GM19035 (cell line): ENCODE results near the gene ENO4.

Source experiments
- ATAC-seq: cut with Tn5 transposase; IDR thresholded peaks from one replicate; pipeline ENCODE4 v1.9.1; 2021; ENCODE audit not compliant: unreplicated experiment

The ENO4 gene

DNA sequence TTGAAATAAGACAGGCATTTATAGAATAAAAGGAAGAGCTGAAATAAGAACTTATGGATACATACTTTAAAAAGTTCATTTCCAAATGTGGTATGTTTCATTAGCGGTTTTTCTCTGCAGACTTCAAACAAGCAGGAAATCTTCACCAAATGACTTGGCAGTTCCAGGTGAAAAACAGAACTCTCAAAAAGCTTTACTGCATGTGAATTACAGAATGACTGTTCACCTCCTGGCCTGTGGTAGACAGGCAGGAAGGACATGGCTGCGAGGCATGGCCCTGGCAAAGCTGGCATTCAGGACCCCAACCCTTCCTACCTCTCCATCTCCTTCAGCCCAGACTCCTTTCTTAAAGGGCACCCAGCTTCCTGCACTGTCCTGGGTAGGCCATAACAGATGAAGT, 21.2 kb upstream of the ENO4 start:
- no peak for ATAC-seq

DNA sequence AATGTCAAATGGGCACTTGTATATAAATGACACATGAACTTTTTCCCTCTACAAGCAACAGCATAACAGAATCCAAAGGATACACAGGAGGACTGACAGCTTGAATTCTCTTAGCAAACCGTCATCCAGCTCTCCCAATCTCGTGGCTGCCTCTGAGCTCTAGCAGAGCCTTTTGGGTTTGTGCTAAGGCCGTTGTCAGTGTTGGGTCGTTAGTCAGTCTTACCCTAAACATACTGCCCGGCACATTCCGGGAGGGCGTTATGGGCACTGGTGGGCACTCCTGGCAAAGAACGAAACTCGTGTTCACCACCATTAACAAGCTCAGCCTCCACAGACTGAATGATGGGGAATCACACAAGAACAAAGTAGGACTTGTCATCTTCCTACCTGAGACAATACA, 19.6 kb upstream of the ENO4 start:
- ATAC-seq: no peak

DNA sequence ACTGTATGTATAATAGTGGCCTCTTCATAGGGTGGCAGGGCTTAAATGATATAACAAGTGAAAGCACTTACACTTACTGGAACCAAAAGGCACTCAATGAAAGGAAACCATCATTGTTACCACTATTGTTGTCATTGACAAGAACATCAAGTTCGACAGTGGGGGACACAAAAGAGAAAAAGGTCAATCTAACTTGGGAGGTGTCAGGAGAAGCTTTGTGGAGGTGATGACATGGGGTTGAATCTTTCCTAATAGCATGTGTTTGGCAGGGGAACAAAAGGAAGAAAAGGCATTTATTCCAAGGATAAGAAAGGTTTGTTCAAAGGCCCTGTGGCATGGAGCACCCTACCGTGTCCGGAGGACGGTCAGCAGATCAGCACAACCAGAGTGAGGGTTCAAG, 18.2 kb upstream of the ENO4 start:
- ATAC-seq: no peak

DNA sequence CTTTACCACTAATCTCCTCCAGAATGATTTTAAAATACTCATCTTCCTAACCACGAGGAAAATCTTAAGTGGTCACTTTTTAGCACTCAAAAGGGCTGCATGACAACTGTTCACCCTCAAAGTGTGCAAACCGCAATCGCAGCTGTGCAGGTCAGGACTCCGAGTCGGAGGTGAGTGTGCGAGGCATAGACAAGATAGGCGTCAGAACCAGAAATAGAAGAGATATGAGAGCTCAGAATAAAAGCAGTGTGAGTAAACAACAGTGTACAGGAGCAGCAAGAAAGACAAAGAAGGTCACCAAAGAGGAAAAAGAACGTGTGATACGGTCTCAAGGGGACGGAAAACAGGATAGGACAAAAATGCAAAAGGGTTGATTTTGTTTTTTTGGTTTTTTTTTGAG, 17.5 kb upstream of the ENO4 start:
- ATAC-seq: no peak

DNA sequence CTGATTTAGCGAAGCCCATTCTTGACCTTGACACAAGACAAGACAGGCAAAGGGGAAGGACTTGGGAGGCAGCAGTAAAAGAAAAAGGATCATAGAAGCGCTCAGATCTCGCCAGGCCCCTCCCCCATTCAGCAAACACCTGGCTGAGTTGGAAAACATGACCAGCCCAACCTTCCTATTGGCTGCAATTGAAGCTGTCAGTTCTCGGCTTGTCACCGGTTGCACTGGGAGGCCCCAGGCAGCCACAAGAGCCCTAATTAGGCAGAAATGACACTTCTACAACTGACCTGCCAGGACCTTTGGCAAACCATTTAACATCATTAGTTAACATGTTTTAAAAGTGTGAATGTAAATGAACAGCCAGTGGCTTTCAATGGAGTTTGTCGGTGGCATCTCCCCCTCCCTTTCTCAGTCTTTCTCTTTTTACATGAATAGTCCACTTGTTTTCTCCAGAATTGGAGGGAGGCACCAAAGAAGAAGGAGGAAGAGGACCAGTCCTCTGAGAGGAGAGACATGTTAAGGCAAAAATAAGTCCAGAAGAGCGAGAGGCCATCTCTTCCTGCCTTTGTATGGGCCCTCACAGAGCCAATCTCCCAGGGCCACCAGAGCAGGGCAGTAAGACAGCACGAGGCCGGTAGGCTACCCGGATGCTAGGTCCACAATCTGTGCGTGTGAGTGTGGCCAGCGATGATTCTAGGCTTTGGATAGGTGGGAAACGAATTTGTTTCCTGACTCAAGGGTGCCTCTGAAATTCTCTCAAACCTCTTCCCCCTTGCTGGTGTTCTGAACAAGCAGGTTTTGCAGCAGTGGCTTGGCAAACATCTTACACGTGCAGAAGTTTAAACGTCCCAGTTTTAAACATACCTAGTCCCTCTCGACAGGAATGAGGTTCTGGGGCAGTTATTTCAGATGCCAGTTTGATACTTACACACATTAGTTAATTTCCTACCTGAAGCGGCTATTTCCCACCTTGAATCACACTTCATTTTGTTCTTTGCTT, 15.0 kb upstream of the ENO4 start:
- no peak for ATAC-seq

DNA sequence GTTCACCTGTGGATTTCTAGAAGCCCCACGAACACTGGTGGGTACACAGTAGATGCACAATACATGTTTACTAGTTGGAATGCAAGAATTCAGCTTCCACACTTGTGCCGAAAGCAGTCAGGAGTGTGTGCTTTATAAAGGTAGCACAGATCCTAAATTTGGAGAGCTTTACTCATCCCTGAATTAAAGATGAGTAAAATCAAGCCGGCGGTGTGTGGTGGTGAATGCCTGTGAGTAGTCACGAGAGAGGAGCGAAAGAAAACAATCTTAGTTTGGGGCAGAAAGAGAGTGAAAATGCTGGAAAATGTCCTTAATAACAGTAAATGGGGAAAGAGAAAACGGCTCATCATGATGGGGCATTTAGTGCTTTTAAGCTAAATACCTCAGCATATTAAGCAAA, 13.6 kb upstream of the ENO4 start:
- no peak for ATAC-seq

DNA sequence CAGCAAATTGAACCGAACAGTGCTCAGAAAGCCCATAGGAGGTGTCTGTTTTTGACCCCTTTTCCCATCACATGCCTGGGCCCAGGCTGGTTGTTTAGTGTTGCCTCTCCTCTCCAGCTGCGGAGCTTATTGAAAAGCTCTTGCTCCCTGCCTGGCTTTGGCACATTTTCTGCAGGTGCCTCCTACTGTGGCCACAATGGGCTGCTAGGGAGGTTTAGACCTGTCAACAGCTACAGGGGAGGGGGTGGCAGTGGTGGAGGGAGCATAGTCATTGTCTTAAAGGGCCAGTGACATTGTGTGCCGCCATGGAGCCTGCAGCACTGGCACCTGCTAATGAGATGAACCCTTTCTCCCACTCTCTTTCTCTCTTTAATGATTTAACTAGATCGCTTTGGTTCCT, 13.2 kb upstream of the ENO4 start:
- no peak for ATAC-seq

DNA sequence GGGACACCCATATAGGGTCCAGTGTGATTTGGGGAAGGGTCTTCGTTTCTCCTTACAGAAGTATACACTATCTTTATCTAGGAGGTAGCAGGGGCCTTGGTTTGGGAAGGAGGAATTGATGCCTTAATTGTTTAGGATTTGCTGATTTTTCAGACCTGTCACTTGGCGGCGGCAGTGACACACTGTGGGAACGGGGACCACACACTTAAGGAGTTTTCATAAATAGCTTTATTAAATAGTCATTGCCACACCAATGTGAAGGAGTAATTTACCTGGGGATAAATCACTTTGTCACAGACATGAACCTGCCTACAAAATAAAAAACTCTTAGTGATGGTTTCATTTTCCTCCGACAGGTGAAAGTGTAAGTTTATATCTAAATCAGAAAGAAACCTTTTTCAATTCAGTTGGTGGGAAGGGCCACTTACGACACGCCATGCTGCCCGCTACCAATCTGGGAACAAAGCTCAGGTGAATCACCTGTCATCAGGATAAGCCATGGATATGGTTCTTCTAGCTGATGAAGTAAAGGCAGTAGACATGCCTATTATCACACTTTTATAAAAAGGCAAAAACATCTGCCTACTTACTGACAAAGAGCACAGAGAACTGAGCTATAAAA, 12.3 kb upstream of the ENO4 start:
- ATAC-seq: no peak

DNA sequence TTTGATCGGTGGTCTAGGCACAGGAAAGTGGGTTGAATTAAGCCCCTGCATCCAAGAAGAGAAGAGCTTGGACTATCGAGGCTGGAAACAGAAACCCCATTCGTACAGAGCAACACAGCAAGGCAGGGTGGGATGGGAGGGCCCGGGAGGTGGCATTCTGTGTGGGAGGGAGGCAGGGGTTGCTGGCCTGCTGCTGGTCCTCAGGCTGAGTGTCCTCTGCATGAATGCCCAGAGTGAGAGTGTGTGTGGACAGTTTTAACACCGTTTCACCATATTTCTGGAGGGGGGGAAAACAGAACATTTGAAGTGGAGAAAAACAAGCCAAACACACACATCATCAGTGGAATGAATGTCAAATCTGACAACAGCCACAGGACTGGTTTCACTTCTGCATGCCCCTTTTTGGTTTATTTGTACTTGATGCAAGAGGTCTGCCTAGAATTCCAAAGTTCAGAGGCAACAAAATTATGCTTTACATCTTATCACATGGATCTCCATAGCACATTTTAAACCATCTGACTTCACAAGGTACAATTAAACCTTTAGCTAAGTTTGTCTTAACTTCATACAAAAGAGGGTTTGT, 11.1 kb upstream of the ENO4 start:
- ATAC-seq: peak; percentile 75

DNA sequence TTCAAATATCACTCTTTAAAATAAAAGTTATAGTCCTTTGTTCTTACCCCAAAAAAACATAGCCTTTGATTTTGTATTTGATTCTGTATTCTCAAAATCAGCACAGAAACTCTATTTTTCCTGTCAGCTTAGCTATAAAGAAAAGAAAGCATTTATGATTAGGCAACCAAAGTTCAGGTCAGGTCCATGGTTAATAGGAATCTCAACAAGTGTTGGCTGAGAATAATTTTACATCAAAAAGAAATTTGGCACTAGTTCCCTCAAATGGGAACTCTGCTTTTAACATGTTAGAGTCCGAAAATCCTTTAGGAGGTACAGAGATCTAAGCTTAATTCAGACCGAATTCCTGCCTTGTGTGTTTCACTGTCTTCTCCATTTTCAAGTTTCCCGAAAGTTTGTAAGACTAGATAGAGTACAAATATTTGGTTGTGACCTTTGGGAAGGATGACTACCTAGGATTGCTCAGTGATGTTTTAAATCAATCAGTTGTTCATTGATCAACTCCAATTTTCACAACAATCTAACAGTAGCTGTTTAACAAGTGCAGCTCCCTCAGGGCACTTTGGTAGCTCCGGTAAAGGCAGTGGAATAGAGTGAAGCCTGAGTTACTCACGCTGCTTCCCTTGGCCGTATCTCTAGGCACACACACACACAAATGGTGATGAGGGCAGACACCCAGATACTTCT, 8.8 kb upstream of the ENO4 start:
- no peak for ATAC-seq

DNA sequence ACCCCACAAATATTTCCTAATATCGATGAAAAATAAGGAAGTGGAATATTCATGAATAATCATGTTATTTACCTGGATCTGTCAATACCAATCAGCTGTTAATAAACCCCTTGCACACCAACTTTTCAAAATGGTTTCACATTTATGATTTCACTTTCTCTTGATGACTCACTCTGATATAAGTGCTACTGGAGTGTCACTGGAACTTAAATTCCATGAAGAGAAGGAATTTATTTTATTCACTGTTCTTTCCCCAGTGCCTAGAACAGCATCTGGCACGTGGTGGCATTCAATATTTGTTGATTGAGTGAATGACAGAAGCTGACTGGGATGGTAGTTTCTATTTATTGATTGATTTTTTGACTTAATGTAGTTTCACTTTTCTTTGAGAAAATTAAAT, 3.5 kb upstream of the ENO4 start:
- ATAC-seq: no peak

DNA sequence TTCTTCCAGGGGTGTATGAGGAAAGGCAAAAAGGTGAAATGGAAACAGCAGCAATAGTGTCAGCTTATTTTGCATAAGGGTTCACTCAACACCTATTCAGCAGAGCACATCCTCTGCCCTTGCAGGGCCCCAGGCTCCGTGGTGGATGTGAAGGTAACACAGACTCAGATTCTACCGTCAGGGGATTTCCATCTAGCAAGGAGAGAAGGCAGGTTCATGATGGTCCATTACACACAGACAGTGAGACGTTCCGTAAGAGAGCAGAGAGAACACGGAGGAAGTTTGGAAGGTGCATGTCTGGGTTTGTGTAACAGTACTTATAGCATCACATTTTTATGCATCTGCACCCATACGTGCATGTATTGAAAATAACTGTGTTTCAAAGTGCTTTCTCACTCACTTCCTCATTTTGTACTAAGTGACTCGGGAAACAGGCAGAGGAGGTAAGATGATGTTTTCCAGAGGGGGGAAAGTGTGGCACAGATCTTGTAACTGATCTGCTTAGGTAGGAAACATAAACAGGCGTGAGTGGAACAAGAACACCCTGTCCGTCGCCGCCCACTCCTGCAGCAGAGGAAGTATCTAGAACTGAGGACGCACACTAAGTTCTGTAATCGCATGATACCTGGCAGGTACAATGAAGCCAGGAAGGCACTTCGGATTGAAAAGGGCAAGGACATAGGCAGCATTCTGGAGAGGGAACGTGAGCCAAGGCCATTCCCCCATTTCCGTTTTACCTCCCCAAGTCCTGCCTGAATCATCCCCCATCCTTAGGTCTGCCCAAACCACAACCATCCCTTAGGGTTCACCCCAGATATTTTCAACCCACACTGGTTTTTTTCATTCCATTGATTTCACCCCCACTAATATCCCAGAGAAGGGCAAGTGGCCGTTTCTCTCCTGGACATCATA, 1.0 kb upstream of the ENO4 start:
- peak; percentile 70 for ATAC-seq

DNA sequence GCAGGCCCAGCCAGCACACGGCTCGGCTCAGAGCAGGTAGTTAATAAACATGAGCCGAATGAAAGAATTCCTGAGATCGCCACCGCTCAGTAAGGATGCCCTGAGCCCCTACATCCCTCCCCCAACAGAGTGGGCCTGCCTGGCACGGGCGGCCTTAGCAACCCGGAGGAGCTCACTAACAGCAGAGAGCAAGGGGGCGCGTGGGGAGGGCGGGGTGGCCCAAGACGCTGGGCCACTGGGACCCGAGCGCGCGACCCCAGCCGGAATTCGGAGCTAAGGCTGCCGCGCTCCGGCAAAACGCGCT, 403 bp upstream of the ENO4 start:
- no peak for ATAC-seq

DNA sequence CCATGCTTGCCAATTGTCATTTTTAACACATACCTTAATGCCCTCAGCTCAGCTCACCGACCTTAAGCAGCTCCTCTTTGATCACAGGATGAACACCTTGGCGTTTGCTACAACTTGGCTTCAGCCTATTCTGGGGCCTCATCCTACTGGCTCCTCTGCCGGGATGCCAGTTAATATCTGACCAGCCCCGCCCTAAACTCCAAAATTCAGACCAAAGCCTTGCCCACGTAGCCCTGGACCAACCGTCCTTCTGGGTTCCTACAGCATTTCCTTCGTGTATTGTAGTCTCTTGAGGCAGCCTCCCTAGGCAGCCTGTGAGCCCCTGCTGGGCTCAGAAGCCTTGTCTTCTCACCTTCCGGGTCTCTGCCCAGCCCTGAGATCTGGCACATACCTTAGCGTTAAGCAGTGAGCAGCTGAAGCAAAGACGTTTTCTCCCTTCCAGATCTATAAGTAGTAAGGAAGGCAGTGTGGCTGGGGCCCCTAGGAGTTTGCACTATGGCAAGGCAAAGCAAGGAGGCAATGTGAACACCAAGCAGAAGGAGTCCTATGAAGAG, 836 bp downstream of the ENO4 start:
- ATAC-seq: no peak

DNA sequence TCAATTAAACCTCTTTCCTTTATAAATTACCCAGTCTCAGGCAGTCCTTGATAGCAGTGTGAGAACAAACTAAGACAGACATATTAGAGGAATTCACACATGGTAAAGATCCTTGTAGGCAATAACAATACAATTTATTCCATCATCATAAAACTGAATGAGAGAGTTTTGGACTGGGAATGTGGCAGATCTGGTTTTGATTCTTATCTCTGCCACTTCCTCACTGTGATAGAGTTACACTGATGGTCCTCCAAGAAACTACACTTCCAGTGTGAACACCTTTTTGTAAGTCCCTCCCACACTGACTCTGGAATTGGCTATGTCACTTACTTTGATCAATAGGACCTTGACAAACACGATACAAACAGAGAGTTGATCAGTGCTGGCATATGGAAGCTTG, 2.9 kb downstream of the ENO4 start:
- no peak for ATAC-seq

DNA sequence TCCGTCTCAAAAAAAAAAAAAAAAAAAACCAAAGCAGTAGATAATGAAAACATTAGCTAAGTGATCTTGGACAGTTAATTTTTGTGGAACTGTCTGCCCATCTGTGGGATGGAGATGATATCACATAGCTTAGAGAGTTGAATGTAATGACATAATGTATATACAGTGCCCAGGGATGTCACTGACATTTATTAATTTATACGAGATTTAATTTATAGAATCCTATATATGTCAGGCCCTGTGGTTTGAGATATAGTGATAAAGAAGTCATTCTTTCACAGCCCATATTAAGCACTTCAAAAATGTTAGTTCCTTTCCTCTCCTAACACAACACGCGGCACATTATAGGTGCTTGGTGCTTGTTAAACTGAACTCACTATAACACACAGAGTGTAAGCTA, 4.0 kb downstream of the ENO4 start:
- no peak for ATAC-seq

DNA sequence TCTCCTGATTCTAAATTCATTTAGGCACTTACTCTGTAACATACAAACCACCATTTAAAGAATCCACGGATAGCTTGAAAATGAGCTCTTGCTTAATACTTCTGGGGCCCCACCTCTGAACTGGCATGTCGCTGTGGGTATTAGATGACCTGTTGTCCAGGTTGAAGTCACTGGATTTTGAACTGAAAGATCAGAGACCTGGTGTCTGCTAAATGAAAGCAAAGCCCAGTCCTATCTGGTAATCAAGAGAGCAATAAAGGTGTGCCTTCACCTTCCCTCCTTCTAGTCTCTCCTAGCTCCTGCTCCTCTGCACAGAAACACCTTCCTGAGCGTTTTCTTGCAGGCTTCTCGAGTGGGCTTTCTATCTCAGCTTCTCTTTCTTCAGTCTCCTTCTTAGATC, 4.4 kb downstream of the ENO4 start:
- ATAC-seq: no peak

DNA sequence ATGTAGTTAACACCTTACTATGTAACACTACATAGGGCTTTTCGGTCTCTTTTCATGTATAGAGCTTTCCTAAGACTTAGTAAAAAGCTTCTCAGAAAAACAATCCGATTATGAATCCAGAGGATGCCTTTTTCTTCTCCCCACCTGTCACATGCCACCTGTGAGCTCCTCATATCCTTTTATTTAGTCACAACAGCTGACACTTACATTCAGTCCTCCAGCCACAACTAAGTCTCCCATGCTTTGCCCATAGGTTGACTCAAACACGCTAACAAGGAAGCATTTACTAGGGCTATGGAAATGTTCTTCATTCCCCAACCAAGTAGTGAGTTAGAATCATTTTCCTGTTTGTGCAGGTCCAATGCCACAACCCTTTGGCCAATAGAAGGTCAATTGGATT, 7.9 kb downstream of the ENO4 start:
- no peak for ATAC-seq

DNA sequence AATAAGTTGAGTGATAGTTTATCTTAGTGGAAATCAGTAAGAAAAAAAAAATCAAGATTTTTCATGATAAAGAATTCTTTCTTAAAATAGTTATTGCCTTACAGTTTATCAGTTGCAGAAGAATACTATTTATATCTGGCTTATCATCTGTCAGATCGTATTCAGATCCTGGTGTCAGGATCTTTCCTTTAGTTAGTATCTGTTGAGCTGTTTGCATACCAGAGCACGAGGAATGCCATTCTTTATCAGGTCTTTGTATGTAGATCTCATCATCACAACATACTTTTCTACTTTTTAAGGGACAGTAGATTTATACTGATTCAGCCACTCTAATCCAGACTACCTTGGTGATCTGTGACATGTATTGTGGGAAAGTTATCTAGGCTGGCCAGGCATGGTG, 12.5 kb downstream of the ENO4 start:
- ATAC-seq: no peak

DNA sequence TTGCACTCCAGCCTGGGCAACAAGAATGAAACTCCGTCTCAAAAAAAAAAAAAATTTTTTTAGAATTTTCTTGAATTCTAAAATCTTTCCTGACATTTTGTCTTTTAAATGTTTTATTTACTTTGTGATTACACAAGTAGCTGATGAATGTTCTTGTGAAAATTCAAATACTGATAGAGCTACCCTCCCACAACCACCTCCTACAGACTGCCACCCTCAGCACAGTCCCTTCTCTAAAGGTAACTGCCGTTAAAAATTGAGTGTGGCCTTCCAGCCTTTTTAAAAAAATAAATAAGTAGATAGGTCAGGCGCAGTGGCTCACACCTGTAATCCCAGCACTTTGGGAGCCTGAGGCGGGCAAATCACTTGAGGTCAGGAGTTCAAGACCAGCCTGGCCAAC, 15.1 kb downstream of the ENO4 start:
- ATAC-seq: no peak
